HepG2 (cell line): ENCODE data around the gene ZG16B. TPM values are rescaled to one million over a fixed set of nuclear protein-coding genes. Genes with fewer than 3 reads are reported as not detected.

Experiments
- ATF1 ChIP-seq: IDR thresholded peaks from 2 replicates; pipeline ENCODE4 v1.6.1; 2016; ENCODE audit warnings: mild to moderate bottlenecking, control low read depth
- BCL3 ChIP-seq: sonication (generic); formaldehyde crosslinking; IDR thresholded peaks from 2 replicates; pipeline ENCODE4 v1.5.1; 2020; ENCODE audit warnings: mild to moderate bottlenecking, missing genetic modification reagents, moderate library complexity
- HOXA3 ChIP-seq: sonication (generic); formaldehyde crosslinking; IDR thresholded peaks from 2 replicates; pipeline ENCODE4 v1.5.0; 2020; ENCODE audit warnings: missing genetic modification reagents
- NFIC ChIP-seq: IDR thresholded peaks from 2 replicates; pipeline ENCODE4 v1.6.1; 2012; ENCODE audit warnings: mild to moderate bottlenecking, low read length, inconsistent platforms
- PHF20 ChIP-seq: sonication (generic); formaldehyde crosslinking; IDR thresholded peaks from 2 replicates; pipeline ENCODE4 v1.5.0; 2020; ENCODE audit warnings: mild to moderate bottlenecking, missing genetic modification reagents
- RELA ChIP-seq: sonication (generic); formaldehyde crosslinking; IDR thresholded peaks from 2 replicates; pipeline ENCODE4 v1.4.0; 2020; ENCODE audit warnings: missing genetic modification reagents
- SMAD3 ChIP-seq: sonication (generic); formaldehyde crosslinking; IDR thresholded peaks from 2 replicates; pipeline ENCODE4 v1.4.0; 2020; ENCODE audit warnings: missing genetic modification reagents
- SNAPC2 ChIP-seq: sonication (generic); formaldehyde crosslinking; IDR thresholded peaks from 2 replicates; pipeline ENCODE4 v1.8.1; 2022; ENCODE audit warnings: mild to moderate bottlenecking, missing genetic modification reagents
- STAT6 ChIP-seq: sonication (generic); formaldehyde crosslinking; IDR thresholded peaks from 2 replicates; pipeline ENCODE4 v1.4.0; 2020; ENCODE audit warnings: missing genetic modification reagents, mild to moderate bottlenecking, borderline replicate concordance
- TEAD2 ChIP-seq: sonication (generic); formaldehyde crosslinking; IDR thresholded peaks from 2 replicates; pipeline ENCODE4 v1.9.0; 2021; ENCODE audit warnings: missing genetic modification reagents
- ZNF136 ChIP-seq: sonication (generic); formaldehyde crosslinking; IDR thresholded peaks from 2 replicates; pipeline ENCODE4 v1.8.1; 2022; ENCODE audit warnings: low read depth, mild to moderate bottlenecking, moderate library complexity, missing genetic modification reagents
- ZNF280B ChIP-seq: sonication (generic); formaldehyde crosslinking; IDR thresholded peaks from 2 replicates; pipeline ENCODE4 v1.5.0; 2020; ENCODE audit warnings: missing genetic modification reagents, mild to moderate bottlenecking, borderline replicate concordance
- ZNF564 ChIP-seq: sonication (generic); formaldehyde crosslinking; IDR thresholded peaks from 2 replicates; pipeline ENCODE4 v1.8.1; 2023; ENCODE audit warnings: mild to moderate bottlenecking, missing genetic modification reagents
- ZNF782 ChIP-seq: sonication (generic); formaldehyde crosslinking; IDR thresholded peaks from 2 replicates; pipeline ENCODE4 v1.4.0; 2020; ENCODE audit warnings: missing genetic modification reagents, mild to moderate bottlenecking, borderline replicate concordance
- polyA plus RNA-seq, 8 experiments: library from polyadenylated mRNA; depleted of rRNA in 3 of 8; stranded (reverse) in 7 of 8; unstranded in 1 of 8; fragments of >200 nt; fragmentation: Illumina TruSeq in 4 of 8; extraction: Trizol in 4 of 8; gene quantifications; 2 replicates each; pipeline versions ENCODE4 v1.2.1 to v1.2.3, GENCODE V29; 2011 to 2016; ENCODE audit warnings: low read depth in 4 of 8, missing spikeins in 1 of 8, mixed read lengths in 1 of 8; ENCODE audit not compliant: insufficient read depth in 1 of 8
- total RNA-seq, 5 experiments: library from RNA; depleted of rRNA; stranded (reverse); fragments of >200 nt; fragmentation: Illumina TruSeq; extraction: Trizol; gene quantifications; 2 replicates each; pipeline ENCODE4 v1.2.3, GENCODE V29; 2016; ENCODE audit warnings: low read depth in 1 of 5
- TF ChIP-seq, protein P1 (sequence below): sonication (generic); formaldehyde crosslinking; IDR thresholded peaks from 2 replicates; pipeline ENCODE4 v1.4.0; 2020; ENCODE audit warnings: missing genetic modification reagents, mild to moderate bottlenecking, borderline replicate concordance
- TF ChIP-seq, protein P2 (sequence below): sonication (generic); formaldehyde crosslinking; IDR thresholded peaks from 2 replicates; pipeline ENCODE4 v1.8.1; 2022; ENCODE audit warnings: mild to moderate bottlenecking, missing genetic modification reagents
- TF ChIP-seq, protein P3 (sequence below): IDR thresholded peaks from 2 replicates; pipeline ENCODE4 v1.6.1; 2016; ENCODE audit warnings: missing compliant biosample characterization, missing genetic modification reagents, borderline replicate concordance

The ZG16B gene
- total and polyA plus RNA-seq, 2 of the 13 experiments (the other 11 are each of a cell fraction or from before 2014, with no cell fraction given) = 1.5 to 11.3 TPM

- peak; percentile 81 for TF ChIP-seq SMAD3 (CRISPR knock-in tag)
- peak; percentile 76; the same call in 1 of the 2 replicates for TF ChIP-seq BCL3 (CRISPR knock-in tag)
- TF ChIP-seq ZNF280B (CRISPR knock-in tag) = peak; percentile 63; the same call in 1 of the 2 replicates
- TF ChIP-seq RELA = no peak
- 0 out of 2 replicates have a peak, but pooled peaks have one; percentile 19 for TF ChIP-seq SNAPC2 (CRISPR knock-in tag)
- TF ChIP-seq NFIC = no peak
- no peak for TF ChIP-seq TEAD2 (CRISPR knock-in tag)
- TF ChIP-seq ZNF782 (CRISPR knock-in tag) = peak; percentile 64; the same call in 1 of the 2 replicates
- TF ChIP-seq HOXA3 (CRISPR knock-in tag) = peak; percentile 92
- TF ChIP-seq ZNF136 = no peak
- TF ChIP-seq ZNF564 (CRISPR knock-in tag) = 0 out of 2 replicates have a peak, but pooled peaks have one; percentile 60
- TF ChIP-seq, protein P1, sequence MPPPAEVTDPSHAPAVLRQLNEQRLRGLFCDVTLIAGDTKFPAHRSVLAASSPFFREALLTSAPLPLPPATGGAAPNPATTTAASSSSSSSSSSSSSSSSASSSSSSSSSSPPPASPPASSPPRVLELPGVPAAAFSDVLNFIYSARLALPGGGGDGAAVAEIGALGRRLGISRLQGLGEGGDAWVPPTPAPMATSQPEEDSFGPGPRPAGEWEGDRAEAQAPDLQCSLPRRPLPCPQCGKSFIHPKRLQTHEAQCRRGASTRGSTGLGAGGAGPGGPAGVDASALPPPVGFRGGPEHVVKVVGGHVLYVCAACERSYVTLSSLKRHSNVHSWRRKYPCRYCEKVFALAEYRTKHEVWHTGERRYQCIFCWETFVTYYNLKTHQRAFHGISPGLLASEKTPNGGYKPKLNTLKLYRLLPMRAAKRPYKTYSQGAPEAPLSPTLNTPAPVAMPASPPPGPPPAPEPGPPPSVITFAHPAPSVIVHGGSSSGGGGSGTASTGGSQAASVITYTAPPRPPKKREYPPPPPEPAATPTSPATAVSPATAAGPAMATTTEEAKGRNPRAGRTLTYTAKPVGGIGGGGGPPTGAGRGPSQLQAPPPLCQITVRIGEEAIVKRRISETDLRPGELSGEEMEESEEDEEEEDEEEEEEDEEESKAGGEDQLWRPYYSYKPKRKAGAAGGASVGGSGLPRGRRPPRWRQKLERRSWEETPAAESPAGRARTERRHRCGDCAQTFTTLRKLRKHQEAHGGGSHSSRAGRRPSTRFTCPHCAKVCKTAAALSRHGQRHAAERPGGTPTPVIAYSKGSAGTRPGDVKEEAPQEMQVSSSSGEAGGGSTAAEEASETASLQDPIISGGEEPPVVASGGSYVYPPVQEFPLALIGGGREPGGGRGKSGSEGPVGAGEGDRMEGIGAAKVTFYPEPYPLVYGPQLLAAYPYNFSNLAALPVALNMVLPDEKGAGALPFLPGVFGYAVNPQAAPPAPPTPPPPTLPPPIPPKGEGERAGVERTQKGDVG (CRISPR knock-in tag) = no peak
- TF ChIP-seq, protein P2, sequence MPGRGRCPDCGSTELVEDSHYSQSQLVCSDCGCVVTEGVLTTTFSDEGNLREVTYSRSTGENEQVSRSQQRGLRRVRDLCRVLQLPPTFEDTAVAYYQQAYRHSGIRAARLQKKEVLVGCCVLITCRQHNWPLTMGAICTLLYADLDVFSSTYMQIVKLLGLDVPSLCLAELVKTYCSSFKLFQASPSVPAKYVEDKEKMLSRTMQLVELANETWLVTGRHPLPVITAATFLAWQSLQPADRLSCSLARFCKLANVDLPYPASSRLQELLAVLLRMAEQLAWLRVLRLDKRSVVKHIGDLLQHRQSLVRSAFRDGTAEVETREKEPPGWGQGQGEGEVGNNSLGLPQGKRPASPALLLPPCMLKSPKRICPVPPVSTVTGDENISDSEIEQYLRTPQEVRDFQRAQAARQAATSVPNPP (CRISPR knock-in tag) = no peak
- TF ChIP-seq STAT6 (CRISPR knock-in tag) = peak; percentile 87; the same call in 1 of the 2 replicates
- no peak for TF ChIP-seq ATF1 (CRISPR knock-in tag)
- TF ChIP-seq, protein P3, sequence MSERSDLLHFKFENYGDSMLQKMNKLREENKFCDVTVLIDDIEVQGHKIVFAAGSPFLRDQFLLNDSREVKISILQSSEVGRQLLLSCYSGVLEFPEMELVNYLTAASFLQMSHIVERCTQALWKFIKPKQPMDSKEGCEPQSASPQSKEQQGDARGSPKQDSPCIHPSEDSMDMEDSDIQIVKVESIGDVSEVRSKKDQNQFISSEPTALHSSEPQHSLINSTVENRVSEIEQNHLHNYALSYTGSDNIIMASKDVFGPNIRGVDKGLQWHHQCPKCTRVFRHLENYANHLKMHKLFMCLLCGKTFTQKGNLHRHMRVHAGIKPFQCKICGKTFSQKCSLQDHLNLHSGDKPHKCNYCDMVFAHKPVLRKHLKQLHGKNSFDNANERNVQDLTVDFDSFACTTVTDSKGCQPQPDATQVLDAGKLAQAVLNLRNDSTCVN = no peak; the same call in 1 of the 2 replicates
- peak; percentile 93 for TF ChIP-seq PHF20 (CRISPR knock-in tag)
Observed at GRCh38 chr16:2867987-2868789, 38.1 kb downstream of the ZG16B start (continued).
